ENCODE measurements around the gene USP25. TPM values are rescaled to one million over a fixed set of nuclear protein-coding genes. Genes with fewer than 3 reads are reported as not detected.
A peak's percentile ranks its signal among the peaks of the same experiment; 100 is the strongest.

The USP25 gene
- total RNA-seq (2021; fragmentation: NEBNext Ultra II Directional; extraction: Animal tissue kit (Norgen Biotek cat#: 25700)), result 43.6 and 48.1 TPM in 2 replicates
- polyA plus RNA-seq (2011; rRNA removed), result 7.0 and 11.2 TPM in 2 replicates
- polyA plus RNA-seq (2011; cell fraction: cytosol; rRNA removed), result 13.1 TPM
- 14.8 TPM for polyA plus RNA-seq (2011; cell fraction: nucleus; rRNA removed)
- 17.4 to 29.7 TPM (median 23.4 TPM) in 4 replicates for polyA plus RNA-seq (2012, experiment 1 of 2)
- polyA plus RNA-seq (2012, experiment 2 of 2), result 1.4 TPM
- 24.4 TPM for polyA plus RNA-seq (2013, experiment 1 of 2)
- polyA plus RNA-seq (2013, experiment 2 of 2), result 23.8 TPM
- polyA minus RNA-seq (2011; rRNA and poly(A)+ RNA removed), result 54.0 and 89.9 TPM in 2 replicates
- polyA minus RNA-seq (2011; cell fraction: cytosol; rRNA and poly(A)+ RNA removed), result 28.2 TPM
- polyA minus RNA-seq (2011; cell fraction: nucleus; rRNA and poly(A)+ RNA removed), result 170 TPM
- long read RNA-seq, experiment 1, full-length matches to known transcripts, result 3 of 39 reads
- long read RNA-seq, experiment 1, partial matches to known transcripts, result 31 of 39 reads
- long read RNA-seq, experiment 1, other reads (novel, unspliced or antisense), result 5 of 39 reads
- long read RNA-seq, experiment 2, partial matches to known transcripts, result 1 of 2 reads
- long read RNA-seq, experiment 2, other reads (novel, unspliced or antisense), result 1 of 2 reads

- FAIRE-seq (no peak), DNase-seq (ENCODE audit: low read depth in 1 of 2, low spot score in 2 of 2) (peak; percentile 57 to 88)
- no peak within 1 kb of the TSS for H2AK5ac ChIP-seq (ENCODE audit: low read depth, low read length)
- WGBS, 2 experiments (ENCODE audit: extremely low coverage in 1 of 2, insufficient coverage in 1 of 2, insufficient read length in 1 of 2, insufficient replicate concordance in 2 of 2, low coverage in 1 of 2, low lambda C conversion rate in 2 of 2, missing lambda C conversion rate in 1 of 2), result 2% methylated on average over 38 of the region's 123 CpGs; no CpG with 5 or more reads in 1 of the 2 experiments
- H3K23ac ChIP-seq (ENCODE audit: insufficient read length), result no peak within 1 kb of the TSS
- no peak within 1 kb of the TSS for H4K91ac ChIP-seq (replicated peaks; ENCODE audit: insufficient read length, low read length)
- H4K8ac ChIP-seq (ENCODE audit: extremely low read depth, insufficient read depth, low read length), result peak within 1 kb of the TSS; percentile 96
- H3K4ac ChIP-seq (replicated peaks; ENCODE audit: insufficient read length, low read depth, low read length), result no peak within 1 kb of the TSS
- H3K4me2 ChIP-seq (ENCODE audit: insufficient read depth in 1 of 2, low read depth in 2 of 2, low read length in 2 of 2), result peak within 1 kb of the TSS; percentile 77 to 85
- peaks cover 0 to 2% (median 0%) of the 10 kb centered on the region in 4 experiments; a peak in 2 of 7 replicates for H3K4me1 ChIP-seq (replicated peaks in 1 of 4; ENCODE audit: control insufficient read depth in 3 of 4, insufficient read depth in 4 of 4, low read length in 3 of 4)
- peak within 1 kb of the TSS; percentile 80; the same call in 1 of the 2 replicates for H3K27ac ChIP-seq (ENCODE audit: low read depth, low read length)
- H3K14ac ChIP-seq (ENCODE audit: insufficient read length), result peak within 1 kb of the TSS; percentile 58
- peaks cover 26 to 46% of the 10 kb centered on the region in 2 experiments for H3K79me2 ChIP-seq (ENCODE audit: control insufficient read depth in 1 of 2, insufficient read depth in 2 of 2, low read length in 2 of 2)
- POLR2A ChIA-PET (ENCODE audit: partially characterized antibody), result interaction anchor here (0.6 to 4.5 kb wide), 9 partner anchors 9 to 96 kb away, joined by 3 to 26 read pairs (median 4); no protein-coding TSS in a partner anchor
- H3K18ac ChIP-seq (ENCODE audit: extremely low read depth, low read length), result peak within 1 kb of the TSS; percentile 95
- no peaks in the 10 kb centered on the region for H3K9me3 ChIP-seq (ENCODE audit: insufficient read depth in 2 of 2, low read depth in 1 of 2, low read length in 1 of 2)
- H3K4me3 ChIP-seq (ENCODE audit: extremely low read depth in 1 of 4, insufficient read depth in 2 of 4, low read depth in 3 of 4, low read length in 4 of 4), result peak within 1 kb of the TSS; percentile 78 to 98 (median 90)
- H4K5ac ChIP-seq (ENCODE audit: insufficient read length, low read depth, low read length), result peak within 1 kb of the TSS; percentile 80
- H4K20me1 ChIP-seq (replicated peaks in 1 of 2; ENCODE audit: control insufficient read depth in 1 of 2, insufficient read depth in 2 of 2, low read length in 2 of 2), result peaks cover 2% of the 10 kb centered on the region in 2 experiments
- H3K27me3 ChIP-seq (replicated peaks in 1 of 4; ENCODE audit: control insufficient read depth in 3 of 4, extremely low read depth in 1 of 4, insufficient read depth in 3 of 4, low read length in 3 of 4), result no peaks in the 10 kb centered on the region; a peak in 2 of 7 replicates
- H2BK20ac ChIP-seq (ENCODE audit: low read length), result no peak within 1 kb of the TSS
- no peaks in the 10 kb centered on the region for H3K36me3 ChIP-seq (ENCODE audit: control insufficient read depth in 2 of 4, insufficient read depth in 4 of 4, low read length in 3 of 4)
- CTCF ChIA-PET (ENCODE audit: partially characterized antibody), result interaction anchor here (1.0 to 1.1 kb wide), 2 partner anchors 14 to 101 kb away, joined by 3 read pairs; no protein-coding TSS in a partner anchor
- H3K9ac ChIP-seq (replicated peaks in 1 of 4; ENCODE audit: extremely low read depth in 1 of 4, low read depth in 3 of 4, low read length in 3 of 4), result peak within 1 kb of the TSS; percentile 87 to 99 (median 94)
- H2AFZ ChIP-seq (ENCODE audit: low read length), result peak within 1 kb of the TSS; percentile 87
- H3K79me1 ChIP-seq (ENCODE audit: low read depth, low read length), result no peaks in the 10 kb centered on the region; the same call in 1 of the 2 replicates
- no peaks in the 10 kb centered on the region; the same call in 1 of the 2 replicates for H3K23me2 ChIP-seq (ENCODE audit: low read depth, low read length)
- peak within 1 kb of the TSS; percentile 11; the same call in 1 of the 2 replicates for H2BK12ac ChIP-seq (ENCODE audit: low read depth, low read length)
- peak within 1 kb of the TSS; percentile 87 for H3K56ac ChIP-seq (replicated peaks; ENCODE audit: insufficient read length, low read depth, low read length)
- H2BK15ac ChIP-seq (ENCODE audit: low read length), result no peak within 1 kb of the TSS
- H2BK120ac ChIP-seq (replicated peaks; ENCODE audit: low read depth, low read length), result no peak within 1 kb of the TSS
- H2BK5ac ChIP-seq (ENCODE audit: low read depth, low read length), result peak within 1 kb of the TSS; percentile 72; the same call in 1 of the 2 replicates
- TF ChIP-seq POLR2A (IDR thresholded peaks at IDR 0.05; ENCODE audit: control extremely low read depth in 1 of 2, low read depth in 2 of 2, low read length in 2 of 2) (peak; percentile 79 to 86), ATF3 (IDR thresholded peaks at IDR 0.05; ENCODE audit: insufficient read depth, low read depth, low read length) (no peak), CTBP2 (IDR thresholded peaks at IDR 0.05; ENCODE audit: borderline replicate concordance, insufficient read depth, insufficient read length, low read length) (no peak), YY1 (IDR thresholded peaks at IDR 0.05; ENCODE audit: low read depth, low read length) (peak; percentile 68; the same call in 1 of the 2 replicates), RAD21 (IDR thresholded peaks at IDR 0.05 in 1 of 2, conservative IDR thresholded peaks at IDR 0.05 in 1 of 2; ENCODE audit: low read depth in 2 of 2, low read length in 2 of 2) (peak in 1 of 2 experiments; percentile 28; a peak in 1 of 4 replicates), RNF2 (IDR thresholded peaks at IDR 0.05; ENCODE audit: borderline replicate concordance, low read depth, low read length, missing control alignments, poor library complexity, severe bottlenecking) (no peak)
Measured at GRCh38 chr21:15729674-15730483, at the start of gene USP25. TSS of gene USP25 (plus strand) at chr21:15729982. CDS start at chr21:15730394, 412 bp downstream.

Measured in H1 (cell line).